ENCODE results near the gene BACH2.
"Not testable (repeated sequence)": the region's sequence is repeated elsewhere in the genome, so short reads cannot be mapped to it uniquely, and the experiment has no call there.

DNA sequence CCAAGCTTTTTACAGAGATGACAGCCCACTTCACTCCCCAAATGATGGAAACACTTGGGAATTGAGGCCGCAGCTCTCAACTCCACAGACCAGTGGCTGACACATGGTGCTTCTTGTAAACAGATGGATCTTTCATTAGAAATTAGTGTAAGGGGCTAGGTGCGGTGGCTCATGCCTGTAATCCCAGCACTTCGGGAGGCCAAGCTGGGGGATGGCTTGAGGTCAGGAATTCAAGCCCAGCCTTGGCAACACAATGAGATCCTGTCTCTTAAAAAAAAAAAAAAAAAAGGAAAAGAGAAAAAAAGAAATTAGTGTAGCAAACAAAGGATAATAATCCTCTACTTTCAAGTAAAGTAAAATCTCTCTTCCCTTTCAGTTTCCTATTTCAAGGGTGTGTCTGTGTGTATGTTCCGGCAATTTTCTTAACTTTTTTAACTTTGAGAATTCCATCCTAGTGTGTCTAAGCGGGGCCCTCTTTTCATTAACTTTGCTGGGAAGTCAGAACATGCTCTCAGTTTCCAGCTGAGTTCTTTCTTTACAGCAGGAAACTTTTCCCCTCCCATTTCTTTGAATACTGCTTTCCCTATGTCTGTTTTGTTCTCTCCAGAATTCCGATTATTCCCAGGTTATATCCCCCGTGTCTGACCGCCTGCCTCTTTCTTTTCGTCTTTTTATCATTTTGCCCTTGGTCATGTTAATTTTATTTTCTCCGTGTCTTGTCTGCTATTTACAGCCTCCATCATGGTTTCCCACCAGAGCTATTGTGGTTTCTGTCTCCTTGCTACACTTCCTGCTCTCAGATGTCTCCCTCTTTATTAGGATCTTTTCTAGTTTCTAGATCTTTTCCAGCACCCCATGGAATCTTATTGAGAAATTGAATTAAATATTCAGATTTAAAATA lies 386.4 kb downstream of the BACH2 start:
- TF ChIP-seq CTCF, POLR2AphosphoS5 (IDR thresholded peaks at IDR 0.05): not testable (repeated sequence)
